ENCODE results near the gene SOX15.

- TF ChIP-seq, protein P1, sequence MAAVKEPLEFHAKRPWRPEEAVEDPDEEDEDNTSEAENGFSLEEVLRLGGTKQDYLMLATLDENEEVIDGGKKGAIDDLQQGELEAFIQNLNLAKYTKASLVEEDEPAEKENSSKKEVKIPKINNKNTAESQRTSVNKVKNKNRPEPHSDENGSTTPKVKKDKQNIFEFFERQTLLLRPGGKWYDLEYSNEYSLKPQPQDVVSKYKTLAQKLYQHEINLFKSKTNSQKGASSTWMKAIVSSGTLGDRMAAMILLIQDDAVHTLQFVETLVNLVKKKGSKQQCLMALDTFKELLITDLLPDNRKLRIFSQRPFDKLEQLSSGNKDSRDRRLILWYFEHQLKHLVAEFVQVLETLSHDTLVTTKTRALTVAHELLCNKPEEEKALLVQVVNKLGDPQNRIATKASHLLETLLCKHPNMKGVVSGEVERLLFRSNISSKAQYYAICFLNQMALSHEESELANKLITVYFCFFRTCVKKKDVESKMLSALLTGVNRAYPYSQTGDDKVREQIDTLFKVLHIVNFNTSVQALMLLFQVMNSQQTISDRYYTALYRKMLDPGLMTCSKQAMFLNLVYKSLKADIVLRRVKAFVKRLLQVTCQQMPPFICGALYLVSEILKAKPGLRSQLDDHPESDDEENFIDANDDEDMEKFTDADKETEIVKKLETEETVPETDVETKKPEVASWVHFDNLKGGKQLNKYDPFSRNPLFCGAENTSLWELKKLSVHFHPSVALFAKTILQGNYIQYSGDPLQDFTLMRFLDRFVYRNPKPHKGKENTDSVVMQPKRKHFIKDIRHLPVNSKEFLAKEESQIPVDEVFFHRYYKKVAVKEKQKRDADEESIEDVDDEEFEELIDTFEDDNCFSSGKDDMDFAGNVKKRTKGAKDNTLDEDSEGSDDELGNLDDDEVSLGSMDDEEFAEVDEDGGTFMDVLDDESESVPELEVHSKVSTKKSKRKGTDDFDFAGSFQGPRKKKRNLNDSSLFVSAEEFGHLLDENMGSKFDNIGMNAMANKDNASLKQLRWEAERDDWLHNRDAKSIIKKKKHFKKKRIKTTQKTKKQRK (IDR thresholded peaks at IDR 0.05; ENCODE audit: low read depth, low read length) = no peak
- TF ChIP-seq CTCF (IDR thresholded peaks at IDR 0.05 in 2 of 3, conservative IDR thresholded peaks at IDR 0.05 in 1 of 3; ENCODE audit: control insufficient read depth in 2 of 3, extremely low read depth in 1 of 3, insufficient read depth in 1 of 3, low read depth in 3 of 3, low read length in 3 of 3) = peak in 2 of 3 experiments; percentile 10 to 18; a peak in 1 of 6 replicates
- TF ChIP-seq KDM1A (IDR thresholded peaks at IDR 0.05; ENCODE audit: borderline replicate concordance) = no peak
- no peak for TF ChIP-seq BRCA1 (IDR thresholded peaks at IDR 0.05; ENCODE audit: low read depth, low read length)
- no peak for TF ChIP-seq FOXM1 (IDR thresholded peaks at IDR 0.05; ENCODE audit: low read depth, low read length)
- no peak for TF ChIP-seq POLR2A (IDR thresholded peaks at IDR 0.05; ENCODE audit: low read depth, low read length)
- TF ChIP-seq POU2F2 (IDR thresholded peaks at IDR 0.05; ENCODE audit: borderline replicate concordance, low read depth, low read length) = no peak
These were observed 24.0 kb upstream of the SOX15 start for GRCh38 chr17:7613769-7614424.
